HL-60/S4 (cell line): Measurements from ENCODE around the gene RUNX3.

Experiments used
- in situ Hi-C: fragments of 300-500 bp; cut with MboI; formaldehyde crosslinking; loops from 2 replicates; pipeline ENCODE4 v1.14.3; 2022; ENCODE audit warnings: low sequenced_read_pairs

The RUNX3 gene

DNA sequence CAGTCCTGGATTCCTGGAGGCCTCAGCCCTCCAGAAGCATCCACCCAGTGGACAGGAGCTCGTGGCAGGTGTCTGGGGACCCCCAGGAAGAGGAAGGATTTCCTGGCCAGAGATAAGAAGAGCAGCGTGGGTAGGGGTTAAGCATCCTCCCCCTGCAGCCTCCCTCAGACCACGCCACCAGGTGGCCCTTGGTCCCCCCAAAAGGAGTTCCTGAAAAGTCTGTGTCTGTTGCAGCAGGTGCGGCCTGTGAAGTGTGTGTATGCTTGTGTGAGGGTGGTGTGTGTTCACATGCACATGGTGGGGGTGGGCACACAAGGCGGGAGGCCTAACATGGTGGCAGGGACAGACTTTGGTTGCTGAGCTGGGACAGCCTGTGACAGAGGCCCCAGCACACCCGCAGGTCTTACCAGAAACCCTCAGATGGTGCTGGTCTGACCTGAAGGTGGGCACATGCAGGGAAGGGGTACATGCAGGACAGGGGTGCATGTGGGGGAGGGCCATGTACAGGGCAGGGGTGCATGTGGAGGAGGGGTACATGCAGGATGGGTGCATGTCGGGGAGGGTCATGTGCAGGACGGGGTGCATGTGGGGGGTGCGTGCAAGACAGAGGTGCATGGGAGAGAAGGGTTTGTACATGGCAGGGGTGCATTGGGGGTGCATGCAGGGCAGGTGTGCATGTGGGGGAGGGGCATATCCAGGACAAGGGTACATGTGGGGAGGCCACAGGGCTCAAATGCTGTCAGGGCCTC, 18.2 kb upstream of the RUNX3 start:
- in situ Hi-C loops = no loop called here

DNA sequence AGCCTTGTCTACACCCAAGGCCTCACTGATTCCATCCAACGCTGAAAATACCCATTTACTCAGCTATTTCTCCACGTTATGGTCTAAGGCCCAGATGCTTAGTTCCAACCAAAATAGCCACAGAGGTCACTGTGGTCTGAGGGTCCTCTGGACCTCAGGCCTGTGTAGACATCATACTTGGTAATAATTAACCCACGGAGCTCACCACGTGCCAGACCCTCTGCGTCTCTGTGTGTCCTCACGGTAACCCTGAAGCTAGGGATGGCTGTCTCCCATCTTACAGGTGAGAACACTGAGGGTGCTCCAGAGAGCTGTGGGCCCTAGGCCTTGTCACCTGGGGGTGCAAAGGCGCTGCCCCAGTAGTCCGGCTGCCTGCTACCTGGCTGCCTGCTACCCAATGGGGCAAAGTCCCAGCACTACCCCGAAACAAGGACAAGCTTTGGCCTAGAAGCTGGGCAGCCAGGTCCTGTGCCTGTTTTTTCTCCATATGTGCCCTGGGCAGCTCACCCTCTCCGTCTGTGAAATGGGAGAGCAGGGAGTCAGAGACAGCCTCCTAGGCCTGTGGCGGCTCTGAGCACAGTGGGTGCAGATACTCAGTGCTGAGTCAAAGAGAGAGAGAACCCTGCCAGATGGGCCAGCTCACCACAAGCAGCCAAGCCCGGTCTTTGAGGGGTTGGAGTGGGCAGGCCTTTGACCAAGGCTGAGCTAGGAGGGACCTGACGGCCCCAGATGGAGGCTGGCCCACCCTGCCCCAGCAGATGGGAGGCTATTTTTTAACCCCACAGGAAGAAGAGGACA, 17.0 kb upstream of the RUNX3 start:
- in situ Hi-C loops = no loop called here

DNA sequence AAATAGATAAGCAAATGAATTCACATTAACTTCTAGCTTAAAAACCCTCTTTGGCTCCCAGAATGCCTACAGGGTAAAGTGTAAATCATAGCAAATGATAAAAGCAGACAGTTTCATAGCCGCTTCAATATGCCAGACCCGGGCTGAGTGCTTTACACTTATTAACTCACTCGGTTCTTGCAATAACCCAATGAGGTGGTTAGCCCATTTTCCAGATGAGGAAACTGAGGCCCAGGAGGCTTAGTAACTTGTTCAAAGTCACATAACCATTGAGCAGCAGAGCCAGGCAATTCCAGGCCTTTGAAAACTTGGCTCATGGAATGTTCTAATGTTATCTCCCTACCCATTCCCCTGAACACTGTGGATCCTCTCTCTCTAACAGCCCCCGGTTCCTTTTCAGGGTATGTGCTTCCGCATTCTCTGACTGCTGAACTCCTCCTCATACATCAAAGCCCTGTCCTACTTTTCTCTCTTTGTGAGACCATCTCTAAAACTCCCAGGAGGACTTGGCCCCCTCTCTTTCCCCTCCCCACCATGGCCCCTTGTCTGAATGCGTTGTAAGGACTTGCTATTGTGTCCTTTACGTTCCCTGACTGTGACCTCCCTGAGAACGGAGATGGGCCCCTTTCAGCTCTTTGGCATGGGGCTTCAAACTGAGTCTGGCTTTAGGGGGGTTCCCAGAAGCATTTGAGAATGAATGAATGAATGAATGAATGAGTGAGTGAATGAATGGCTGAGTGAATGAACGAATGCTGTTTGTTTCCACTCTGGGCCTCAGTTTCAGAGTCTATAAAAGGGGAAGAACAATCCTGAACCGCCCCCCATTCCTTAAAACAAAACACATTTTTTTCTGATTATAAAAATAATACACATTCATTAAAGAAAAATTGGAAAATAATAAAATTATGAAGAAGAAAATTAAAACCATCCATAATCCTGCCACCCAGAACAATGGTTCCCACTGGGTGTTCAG, 15.6 kb upstream of the RUNX3 start:
- in situ Hi-C loops = no loop called here

DNA sequence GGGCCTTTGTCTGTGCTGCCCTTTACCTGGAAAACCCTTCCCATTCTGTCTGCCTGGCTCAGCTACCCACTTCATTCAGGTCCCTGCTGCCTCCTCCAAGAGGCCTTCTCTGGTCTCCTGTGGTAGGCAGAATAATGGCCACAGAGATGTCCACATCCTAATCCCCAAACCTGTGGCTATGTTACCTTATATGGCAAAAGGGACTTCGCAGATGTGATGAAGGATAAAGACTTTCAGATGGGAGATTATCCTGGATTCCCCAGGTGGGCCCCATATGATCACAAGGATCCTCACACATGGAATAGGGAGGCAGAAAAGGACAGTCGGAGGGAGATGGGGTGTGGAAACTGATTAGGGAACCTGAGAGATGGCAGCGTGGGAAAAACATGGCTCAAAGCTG, 14.2 kb upstream of the RUNX3 start:
- in situ Hi-C loops = no loop called here

DNA sequence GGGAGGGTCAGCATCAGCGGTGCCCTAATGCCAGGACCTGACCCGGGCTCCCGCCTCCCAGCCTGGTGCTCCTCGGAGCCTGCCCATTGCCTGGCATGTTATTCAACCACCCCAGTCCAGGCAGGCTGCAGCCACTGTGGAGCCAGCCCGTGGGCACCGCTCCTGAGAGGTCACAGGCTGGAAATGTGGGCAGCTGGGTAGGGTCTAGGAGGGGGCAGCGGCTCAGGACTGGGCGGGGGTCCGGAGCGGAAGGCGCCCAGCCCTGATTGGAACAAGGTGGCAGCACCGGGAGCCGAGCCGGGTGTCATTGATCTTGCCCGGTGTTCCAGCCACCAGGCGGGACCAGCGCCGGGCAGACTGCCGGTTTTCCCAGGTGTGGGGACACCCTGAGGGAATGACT, 12.7 kb upstream of the RUNX3 start:
- in situ Hi-C loops = no loop called here

DNA sequence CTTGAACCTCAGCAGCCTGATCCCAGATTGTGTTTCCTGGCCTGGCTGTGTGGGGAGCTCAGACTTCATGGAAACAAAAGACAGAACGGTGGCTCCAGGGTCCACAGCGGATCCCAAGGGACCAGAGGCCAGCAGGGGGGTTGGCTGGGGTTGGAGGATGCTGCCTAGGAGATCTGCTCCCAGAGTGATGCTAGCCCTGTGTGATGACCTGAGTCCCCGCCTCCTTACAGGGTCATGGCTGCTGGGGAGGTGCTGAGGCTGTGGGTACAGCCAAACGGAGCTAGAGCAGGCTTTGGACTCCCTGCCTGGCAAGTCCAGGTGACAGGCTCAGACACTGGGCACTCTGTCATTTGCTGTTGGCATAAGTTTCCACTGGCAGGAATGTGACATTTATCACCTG, 11.5 kb upstream of the RUNX3 start:
- in situ Hi-C loops = no loop called here

DNA sequence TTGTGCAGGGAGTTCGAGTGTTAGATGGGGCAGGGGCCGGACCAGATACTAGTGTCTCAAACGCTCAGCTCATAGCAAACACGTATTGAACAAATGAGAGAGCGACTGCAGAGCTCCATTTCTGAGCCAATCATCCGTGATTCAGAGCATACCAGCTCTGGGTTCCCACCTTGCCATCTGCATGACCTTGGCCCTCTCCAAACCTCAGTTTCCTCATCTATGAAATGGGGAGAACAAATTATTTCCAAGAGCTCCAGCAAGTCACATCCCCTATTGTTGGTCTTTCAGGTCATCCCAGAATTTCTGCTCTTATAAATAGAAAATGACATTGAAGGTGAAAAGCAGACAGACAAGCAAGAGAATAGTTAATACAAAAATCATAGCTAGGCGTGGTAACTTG, 10.2 kb upstream of the RUNX3 start:
- in situ Hi-C loops = no loop called here

DNA sequence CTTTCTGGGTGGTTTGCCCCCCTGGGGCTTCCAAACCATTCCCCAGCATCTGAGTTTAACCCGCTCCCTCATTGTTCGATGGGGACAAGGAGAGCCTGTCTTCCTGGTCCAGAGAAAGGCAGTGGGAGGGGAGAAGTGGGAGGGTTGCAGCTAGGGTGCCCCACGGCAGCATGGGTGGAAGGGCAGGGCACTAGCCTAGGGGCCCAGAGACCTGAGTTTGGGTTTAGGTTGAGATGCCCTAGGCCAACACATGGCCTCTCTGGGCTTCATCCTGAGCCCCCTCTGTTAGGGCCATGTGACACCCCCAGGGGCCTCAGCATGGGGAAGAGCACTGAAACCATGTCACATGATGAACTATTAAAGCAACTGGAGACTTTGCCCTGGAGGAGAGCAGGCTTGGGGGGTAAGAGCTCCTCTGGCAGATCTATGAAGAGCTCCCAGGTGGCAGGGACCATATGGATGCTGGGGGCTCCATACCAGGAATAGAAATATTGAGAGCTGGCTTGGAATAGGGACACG, 9.7 kb upstream of the RUNX3 start:
- in situ Hi-C loops = no loop called here

DNA sequence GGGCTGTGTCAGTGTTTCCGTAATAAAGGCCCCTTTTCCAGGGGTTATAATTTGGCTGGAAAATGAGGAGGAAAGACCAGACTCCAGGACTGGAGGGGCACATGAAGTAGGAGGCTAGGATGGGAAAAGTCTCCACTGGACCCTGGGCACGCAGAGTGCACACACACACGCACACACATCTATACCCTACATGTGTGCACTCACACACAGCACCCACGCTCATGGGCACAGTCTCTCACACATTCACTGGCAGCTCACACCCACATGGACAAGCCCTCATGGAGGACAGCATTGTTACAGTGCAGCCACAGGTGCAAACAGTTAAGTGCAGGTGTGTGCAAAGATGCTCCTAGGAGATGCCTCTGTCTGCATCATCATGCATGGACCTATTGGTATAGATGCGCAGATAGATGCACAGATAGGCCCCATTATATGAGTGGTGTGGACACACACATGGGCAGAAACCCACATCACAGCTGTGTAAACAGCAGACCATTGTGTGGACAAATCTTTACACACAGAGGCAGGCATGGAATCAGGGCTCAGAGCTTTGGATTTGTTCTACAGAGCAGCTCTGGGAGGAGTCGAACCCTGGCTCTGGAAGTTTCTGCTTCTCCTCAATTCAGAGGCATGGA, 9.1 kb upstream of the RUNX3 start:
- in situ Hi-C loops = no loop called here

DNA sequence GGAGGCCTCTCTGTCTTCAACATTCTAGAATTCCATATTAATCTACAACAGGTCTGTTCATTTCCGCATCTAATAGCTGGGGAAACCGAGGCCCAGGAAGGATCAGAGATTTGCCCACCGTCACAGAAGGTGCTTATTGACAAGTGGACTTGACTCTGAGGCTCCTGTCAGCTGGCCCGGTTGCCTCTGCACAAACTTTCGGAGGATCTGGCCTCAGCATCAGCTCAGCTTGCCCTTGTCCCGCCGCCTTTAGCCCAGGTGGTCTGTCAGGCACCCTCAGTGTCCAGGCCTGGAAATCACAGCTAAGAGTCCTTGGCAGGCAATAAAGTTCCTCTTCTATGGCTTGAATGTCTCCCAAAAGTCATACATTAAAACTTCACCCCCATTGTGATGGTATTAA, 8.2 kb upstream of the RUNX3 start:
- in situ Hi-C loops = no loop called here

DNA sequence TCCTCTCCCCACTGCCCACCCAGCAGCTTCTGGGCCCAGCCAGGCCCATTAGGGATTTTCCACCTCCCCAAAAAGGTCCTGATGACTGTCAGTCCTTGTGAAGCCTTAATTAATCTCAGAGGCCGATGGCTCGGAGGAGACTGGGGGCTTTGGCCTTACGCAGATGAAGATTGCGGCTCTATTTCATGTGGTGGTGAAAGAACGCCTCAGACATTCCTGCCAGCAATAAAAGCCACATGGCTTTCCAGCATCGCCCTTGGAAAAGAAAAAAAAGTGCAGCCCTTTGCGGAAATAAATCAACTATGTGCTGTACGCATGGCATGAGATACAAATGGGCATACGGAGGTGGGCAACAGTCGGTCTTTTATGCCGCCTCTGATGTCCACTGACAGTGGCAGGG, 6.6 kb upstream of the RUNX3 start:
- in situ Hi-C loops = no loop called here

DNA sequence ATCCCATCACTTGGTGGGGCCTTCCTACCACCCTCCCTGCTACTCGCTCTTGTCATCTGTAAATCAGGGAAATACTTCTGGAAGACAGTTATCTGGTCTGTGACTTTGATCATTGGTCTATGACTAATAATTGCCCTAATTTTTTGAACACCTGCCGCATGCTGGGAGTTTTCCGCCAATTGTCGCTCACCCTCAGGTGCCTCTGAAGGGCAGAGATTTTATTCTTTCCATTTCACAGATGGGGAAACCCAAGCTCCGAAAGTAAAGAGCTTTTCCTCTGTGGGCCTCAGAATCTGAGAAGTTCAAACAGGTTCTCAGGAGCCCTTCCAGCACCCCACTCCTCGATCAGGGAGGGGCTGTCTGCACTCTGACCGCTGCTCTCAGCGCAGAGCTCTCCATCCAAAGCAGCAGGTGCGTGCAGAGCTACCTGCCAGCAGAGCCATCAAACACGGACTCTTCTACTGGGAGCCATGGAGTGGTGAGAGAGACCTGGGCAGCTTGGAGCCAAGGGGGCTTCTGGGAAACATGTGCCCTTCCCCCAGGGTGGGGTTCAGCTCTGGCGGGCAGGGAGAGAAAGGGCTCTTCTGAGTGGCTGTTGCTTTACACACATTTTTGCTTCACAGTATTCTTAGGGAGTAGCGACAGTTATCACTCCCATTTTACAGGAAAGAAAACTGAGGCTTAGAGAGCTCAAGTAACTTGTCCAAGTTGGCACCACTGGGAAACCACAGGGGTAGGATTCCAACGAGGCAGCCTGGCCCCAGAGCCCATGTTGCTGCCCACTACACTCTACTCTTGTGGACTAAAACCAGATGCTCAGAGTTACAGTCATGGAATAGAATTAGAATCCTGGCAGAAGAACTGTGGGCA, 5.8 kb upstream of the RUNX3 start:
- in situ Hi-C loops = no loop called here

DNA sequence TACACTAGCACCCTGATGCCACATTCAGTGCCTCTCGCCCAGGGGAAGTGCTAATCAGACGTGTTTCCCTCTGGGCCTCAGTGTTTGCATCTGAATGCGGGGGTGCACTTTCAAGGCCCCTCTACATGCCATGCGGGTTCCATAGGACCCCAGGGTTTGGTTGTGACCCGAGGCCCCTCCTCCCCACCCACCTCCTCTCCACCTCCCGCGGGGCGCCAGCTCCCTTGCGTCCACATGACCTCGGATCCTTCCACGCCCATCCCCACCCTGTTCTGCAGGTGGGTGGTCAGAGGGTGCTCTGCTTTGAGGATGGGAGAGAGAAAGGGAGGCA, 5.1 kb upstream of the RUNX3 start:
- in situ Hi-C loops = no loop called here

DNA sequence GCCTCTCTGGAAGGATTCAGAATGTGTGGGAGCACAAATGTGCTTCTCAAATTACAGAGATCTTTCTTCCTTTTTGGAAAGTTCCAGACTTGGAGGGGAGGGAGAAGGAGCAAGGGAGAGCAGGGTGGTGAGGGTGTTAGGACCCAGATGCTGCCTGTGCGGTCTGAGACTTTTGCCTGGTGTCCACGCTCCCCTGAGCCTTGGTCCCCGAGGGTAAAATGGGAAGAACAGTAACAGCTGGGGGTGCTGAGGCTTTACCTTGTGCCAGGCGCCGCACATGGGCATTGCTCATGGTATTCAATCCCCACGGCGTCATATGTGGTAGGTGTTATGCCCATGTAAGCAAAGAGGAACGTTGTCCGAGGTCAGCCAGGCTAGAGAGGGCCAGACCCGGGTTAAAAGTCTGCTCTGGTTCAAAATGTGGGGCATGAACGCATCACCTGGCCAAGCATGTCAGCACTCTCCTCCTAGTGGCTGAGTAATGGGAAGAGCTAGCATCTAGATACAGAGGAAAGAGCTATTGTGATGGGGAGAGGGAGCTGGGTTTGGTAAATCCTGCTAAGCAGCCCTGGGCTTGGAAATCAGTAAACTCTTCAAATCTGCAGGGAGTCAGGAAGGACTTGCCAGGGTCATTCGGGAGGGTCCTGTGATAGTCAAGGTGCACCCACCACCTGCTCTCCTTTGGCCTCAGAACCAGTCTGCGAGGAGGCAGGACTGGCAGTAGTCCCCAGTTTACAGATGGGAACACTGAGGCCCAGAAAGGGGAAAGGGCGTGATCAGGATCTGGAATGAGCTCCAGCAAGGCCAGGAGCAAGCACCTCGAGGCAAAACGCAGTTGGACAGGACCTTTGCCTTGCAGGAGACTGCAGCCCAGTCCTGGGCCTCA, 4.5 kb upstream of the RUNX3 start:
- in situ Hi-C loops = loop anchor here (5.0 kb wide), 2 partner anchors 103 to 168 kb away; no protein-coding TSS in a partner anchor

DNA sequence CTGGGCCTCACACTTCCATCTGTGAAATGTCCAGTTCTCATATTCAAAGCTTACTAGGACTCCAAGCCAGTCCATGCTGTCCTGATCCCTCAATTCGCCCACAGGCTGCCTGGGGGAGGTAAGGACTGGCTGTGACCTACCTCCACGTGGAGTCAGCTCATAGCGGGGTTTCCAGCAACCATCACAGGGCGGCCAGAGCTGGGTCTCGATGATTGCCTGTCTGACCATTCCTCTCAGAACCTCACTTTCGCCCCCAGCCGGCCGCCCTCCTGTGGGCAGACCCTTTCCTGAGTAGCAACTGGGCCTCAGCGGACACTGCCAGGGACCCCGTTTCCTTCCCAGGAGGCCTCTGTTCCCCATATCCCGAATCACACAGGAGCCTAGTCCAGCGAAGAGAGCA, 3.4 kb upstream of the RUNX3 start:
- in situ Hi-C loops = loop anchor here (5.0 kb wide), 2 partner anchors 104 to 169 kb away; no protein-coding TSS in a partner anchor

DNA sequence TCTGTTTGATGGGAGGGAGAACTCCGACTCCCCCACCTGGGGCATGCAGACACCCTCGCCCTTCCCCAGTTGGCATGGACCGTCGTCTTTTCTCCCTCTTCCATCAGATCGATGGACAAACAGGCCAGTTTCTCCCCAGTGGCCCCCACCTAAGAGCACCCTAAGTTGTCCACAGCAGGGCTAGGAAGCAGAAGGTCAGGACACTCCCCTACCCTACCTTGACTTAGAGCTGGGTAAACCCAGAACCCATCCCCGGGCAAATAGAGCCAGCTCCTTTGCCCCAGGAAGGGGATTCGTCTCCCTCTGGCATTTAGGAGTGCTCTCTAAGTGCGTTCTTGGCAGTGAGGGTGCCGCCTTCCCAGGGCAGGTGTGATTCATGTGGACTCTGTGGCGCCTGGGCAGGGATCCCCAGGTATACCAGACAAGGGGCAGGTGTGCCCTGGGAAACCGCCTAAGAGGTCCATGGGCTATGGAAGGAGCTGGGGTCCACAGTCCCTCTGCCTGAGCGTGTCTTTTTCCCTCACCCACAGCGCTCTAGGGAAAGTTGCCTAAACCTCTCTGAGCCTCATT, 2.7 kb upstream of the RUNX3 start:
- in situ Hi-C loops = loop anchor here (5.0 kb wide), 2 partner anchors 104 to 169 kb away; no protein-coding TSS in a partner anchor

DNA sequence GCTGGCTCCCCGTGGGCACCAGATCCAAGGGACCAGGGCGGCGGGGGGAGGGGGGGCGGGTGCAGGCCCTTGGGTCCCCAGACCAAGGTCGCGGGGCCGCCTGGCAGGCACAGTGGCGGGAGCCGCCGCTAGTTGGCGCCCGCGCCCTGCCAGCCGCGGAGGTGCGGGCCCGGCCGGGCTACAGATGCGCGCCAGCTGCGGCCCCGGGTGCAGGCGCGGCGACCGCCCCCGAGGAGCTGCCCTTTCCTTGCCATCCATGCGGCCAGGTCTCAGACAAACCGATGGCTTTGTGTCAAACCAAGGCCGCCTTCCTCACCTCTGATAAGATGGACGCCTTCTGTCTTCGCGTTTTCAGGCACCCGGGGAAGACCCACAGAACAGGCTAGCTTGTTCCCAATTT, 2.2 kb upstream of the RUNX3 start:
- in situ Hi-C loops = loop anchor here (5.0 kb wide), 2 partner anchors 105 to 170 kb away; no protein-coding TSS in a partner anchor
